ENCODE measurements around the gene LRRC41. TPM values are rescaled to one million over a fixed set of nuclear protein-coding genes. Genes with fewer than 3 reads are reported as not detected.

LRRC41 gene
- total RNA-seq, 2 experiments from 2014 or later = 28.0 to 29.8 TPM

DNA sequence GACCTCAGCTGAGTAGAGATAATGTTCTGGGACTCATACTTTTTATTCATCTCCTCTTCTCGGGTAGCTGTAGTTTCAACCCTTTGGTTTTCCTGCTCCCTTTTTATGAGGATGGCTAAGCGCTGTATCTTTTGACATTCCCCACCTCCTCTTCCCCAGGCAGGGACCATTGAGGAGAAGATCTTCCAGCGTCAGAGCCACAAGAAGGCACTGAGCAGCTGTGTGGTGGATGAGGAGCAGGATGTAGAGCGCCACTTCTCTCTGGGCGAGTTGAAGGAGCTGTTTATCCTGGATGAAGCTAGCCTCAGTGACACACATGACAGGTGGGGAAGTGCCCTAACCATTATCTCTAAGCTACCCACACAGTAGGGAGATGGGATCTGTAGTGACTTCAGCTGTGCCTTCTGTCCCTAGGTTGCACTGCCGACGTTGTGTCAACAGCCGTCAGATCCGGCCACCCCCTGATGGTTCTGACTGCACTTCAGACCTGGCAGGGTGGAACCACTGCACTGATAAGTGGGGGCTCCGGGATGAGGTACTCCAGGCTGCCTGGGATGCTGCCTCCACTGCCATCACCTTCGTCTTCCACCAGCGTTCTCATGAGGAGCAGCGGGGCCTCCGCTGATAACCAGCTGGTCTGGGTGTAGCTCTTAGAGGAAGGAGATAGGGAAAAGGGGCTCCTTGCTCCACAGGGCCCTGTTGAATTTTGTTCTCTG, 25.6 kb downstream of the LRRC41 start:
- no peaks in the 10 kb centered on the region for H3K27me3 Mint-ChIP-seq (ENCODE audit: low read depth)
- H3K9me3 Mint-ChIP-seq = no peaks in the 10 kb centered on the region
- peaks cover 68% of the 10 kb centered on the region for H3K36me3 Mint-ChIP-seq (ENCODE audit: low read depth)
- no peak for DNase-seq
- no peak overlapping the region for H3K27ac Mint-ChIP-seq
- no peak overlapping the region for H3K4me3 Mint-ChIP-seq
- CTCF ChIA-PET = interaction anchor here (1.1 to 1.3 kb wide), 2 partner anchors 8 to 50 kb away, joined by 3 read pairs; no protein-coding TSS in a partner anchor
- no peaks in the 10 kb centered on the region for H3K4me1 Mint-ChIP-seq (ENCODE audit: low read depth)
- intact Hi-C loops (cut with micrococcal nuclease) = no loop called here

DNA sequence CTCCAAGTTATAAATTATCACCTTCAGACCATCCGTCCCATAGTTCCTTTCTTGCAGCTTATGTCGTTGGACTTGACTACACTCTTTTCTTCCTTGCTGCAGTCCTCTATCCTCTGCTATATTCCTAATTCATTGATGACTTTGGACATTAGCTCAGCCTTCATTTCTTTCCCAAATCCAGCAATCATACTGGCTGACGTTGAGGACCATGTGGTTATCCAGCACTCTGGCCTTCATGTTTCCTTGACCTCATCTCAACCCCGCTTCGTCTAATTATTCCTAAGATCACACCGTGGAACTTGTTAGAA, 28.4 kb downstream of the LRRC41 start:
- intact Hi-C loops (cut with micrococcal nuclease) = no loop called here
- no peaks in the 10 kb centered on the region for H3K27me3 Mint-ChIP-seq (ENCODE audit: low read depth)
- CTCF ChIA-PET = no interaction called here
- H3K4me3 Mint-ChIP-seq = no peak overlapping the region
- H3K27ac Mint-ChIP-seq = no peak overlapping the region
- no peak for DNase-seq
- peaks cover 75% of the 10 kb centered on the region for H3K36me3 Mint-ChIP-seq (ENCODE audit: low read depth)
- H3K9me3 Mint-ChIP-seq = no peaks in the 10 kb centered on the region
- H3K4me1 Mint-ChIP-seq (ENCODE audit: low read depth) = no peaks in the 10 kb centered on the region

DNA sequence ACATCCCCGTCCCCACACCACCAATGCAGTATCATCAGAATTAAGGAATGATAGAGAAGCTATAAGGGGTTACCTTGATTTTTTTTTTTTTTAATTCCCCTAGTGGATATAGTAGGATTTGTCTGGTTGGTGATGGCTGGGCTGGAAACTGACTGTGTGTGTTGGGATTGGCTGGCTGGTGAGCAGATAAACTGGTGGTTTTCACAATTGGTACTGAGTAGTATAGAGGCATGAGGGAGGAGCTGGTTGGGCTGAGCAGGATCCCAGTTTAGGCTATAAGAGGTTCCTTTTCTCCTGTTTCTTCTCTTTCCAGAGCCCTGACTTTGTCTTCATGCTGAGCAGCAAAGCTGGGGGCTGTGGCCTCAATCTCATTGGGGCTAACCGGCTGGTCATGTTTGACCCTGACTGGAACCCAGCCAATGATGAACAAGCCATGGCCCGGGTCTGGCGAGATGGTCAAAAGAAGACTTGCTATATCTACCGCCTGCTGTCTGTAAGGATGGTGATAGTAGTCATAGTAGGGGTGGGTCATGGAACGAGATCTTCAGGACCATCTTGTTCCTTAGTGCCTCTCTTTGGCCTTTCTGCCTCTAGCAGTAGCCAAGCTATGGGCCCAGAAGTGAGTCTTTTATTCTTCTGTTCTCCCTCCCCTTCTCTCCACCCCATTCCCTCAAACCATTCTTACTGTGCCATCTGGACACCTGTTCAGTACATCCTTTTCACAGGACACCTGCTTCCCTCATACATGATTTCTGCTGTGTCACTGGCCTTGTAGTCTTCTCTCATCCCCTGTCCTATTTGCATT, 29.0 kb downstream of the LRRC41 start:
- CTCF ChIA-PET = interaction anchor here (0.6 kb wide), 1 partner anchor 30 kb away, joined by 3 read pairs; no protein-coding TSS in a partner anchor
- Mint-ChIP-seq H3K36me3 (ENCODE audit: low read depth) (peaks cover 81% of the 10 kb centered on the region), H3K27ac (no peak overlapping the region), H3K4me1 (ENCODE audit: low read depth) (no peaks in the 10 kb centered on the region), H3K4me3 (no peak overlapping the region), H3K9me3 (no peaks in the 10 kb centered on the region), H3K27me3 (ENCODE audit: low read depth) (no peaks in the 10 kb centered on the region)
- no peak for DNase-seq
- intact Hi-C loops (cut with micrococcal nuclease) = no loop called here

DNA sequence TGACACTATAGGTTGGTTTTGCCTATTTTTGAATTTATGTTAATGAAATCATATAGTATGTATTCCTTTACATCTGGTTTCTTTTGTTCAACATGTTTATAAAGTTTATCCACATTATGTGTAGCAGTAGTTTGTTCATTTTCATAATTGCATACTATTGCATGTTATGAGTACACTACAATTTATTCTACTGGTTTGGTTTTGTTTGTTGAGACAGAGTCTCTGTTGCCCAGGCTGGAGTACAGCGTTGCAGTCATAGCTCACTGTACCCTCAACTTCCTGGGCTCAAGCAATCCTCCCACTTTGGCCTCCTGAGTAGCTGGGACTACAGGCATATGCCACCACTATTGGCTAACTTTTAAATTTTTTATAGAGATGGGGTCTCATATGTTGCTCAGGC, 34.8 kb downstream of the LRRC41 start:
- Mint-ChIP-seq H3K27ac (no peak overlapping the region), H3K27me3 (ENCODE audit: low read depth) (no peaks in the 10 kb centered on the region), H3K4me3 (no peak overlapping the region), H3K4me1 (ENCODE audit: low read depth) (no peaks in the 10 kb centered on the region), H3K9me3 (no peaks in the 10 kb centered on the region), H3K36me3 (ENCODE audit: low read depth) (peaks cover 90% of the 10 kb centered on the region)
- CTCF ChIA-PET = no interaction called here
- no peak for DNase-seq
- intact Hi-C loops (cut with micrococcal nuclease) = no loop called here

DNA sequence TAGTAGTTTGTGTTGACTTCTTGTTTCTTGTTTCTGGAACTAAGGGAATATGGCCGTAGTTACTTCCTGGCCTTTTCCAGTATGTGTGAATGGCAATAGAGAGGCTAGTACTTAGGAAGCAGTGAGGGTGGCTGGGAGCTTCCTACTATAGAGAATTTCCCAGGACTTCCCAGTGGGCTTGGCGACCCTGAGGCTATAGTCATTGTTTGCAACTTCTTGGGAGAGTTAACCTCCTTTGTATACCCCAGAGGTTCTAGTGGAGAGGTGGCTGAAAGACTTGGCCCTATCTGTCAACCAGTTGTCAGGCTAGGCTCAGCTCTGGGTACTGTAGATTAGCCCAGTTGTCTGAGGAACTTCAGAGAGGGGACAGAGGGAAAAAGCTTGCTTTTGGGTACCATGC, 40.3 kb downstream of the LRRC41 start:
- Mint-ChIP-seq H3K4me1 (ENCODE audit: low read depth) (no peaks in the 10 kb centered on the region), H3K36me3 (ENCODE audit: low read depth) (peaks cover 87% of the 10 kb centered on the region), H3K4me3 (no peak overlapping the region), H3K9me3 (no peaks in the 10 kb centered on the region), H3K27ac (no peak overlapping the region), H3K27me3 (ENCODE audit: low read depth) (no peaks in the 10 kb centered on the region)
- intact Hi-C loops (cut with micrococcal nuclease) = no loop called here
- CTCF ChIA-PET = interaction anchor here (0.7 kb wide), 1 partner anchor 41 kb away, joined by 3 read pairs; no protein-coding TSS in a partner anchor
- DNase-seq = no peak

DNA sequence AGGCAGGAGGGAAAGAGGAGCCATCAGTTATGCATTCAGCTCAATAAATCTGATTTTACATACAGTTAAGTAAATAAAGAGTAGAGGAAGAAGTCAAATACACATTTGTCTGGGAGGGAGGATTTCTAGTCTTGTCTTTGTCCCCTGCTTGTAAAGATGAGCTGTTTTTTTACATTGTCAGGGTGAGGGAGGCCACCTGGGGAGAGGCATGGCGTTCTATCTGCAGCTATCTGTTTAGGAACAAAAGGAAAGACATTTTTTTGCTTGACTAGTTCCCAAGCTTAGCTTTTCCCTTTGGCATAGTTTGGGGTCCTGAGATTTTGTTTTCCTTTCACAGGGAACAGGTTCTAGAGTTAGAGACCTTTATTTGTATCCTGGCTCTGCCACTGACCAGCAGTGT, 40.9 kb downstream of the LRRC41 start:
- Mint-ChIP-seq H3K4me3 (no peak overlapping the region), H3K27ac (no peak overlapping the region), H3K27me3 (ENCODE audit: low read depth) (no peaks in the 10 kb centered on the region), H3K4me1 (ENCODE audit: low read depth) (no peaks in the 10 kb centered on the region), H3K9me3 (no peaks in the 10 kb centered on the region), H3K36me3 (ENCODE audit: low read depth) (peaks cover 83% of the 10 kb centered on the region)
- no peak for DNase-seq
- intact Hi-C loops (cut with micrococcal nuclease) = no loop called here
- CTCF ChIA-PET = interaction anchor here (0.7 kb wide), 1 partner anchor 42 kb away, joined by 3 read pairs; no protein-coding TSS in a partner anchor

DNA sequence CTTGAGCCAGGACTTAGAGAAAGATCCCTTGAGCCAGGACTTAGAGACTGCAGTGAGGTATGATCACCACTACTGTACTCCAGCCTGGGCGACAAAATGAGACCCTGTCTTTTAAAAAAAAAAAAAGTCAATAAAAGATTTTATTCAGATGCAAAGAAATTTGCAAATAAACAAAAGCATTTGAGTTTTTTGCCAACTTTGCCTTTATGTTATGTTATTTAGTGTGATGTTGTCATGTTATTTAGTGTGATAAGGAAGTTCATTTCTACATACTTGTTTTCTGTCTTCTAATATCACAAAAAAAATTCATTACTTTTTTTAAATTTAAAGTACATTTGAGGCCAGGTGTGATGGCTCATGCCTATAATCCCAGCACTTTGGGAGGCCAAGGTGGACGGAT, 46.9 kb downstream of the LRRC41 start:
- no peaks in the 10 kb centered on the region for H3K9me3 Mint-ChIP-seq
- intact Hi-C loops (cut with micrococcal nuclease) = no loop called here
- no peak overlapping the region for H3K4me3 Mint-ChIP-seq
- H3K27ac Mint-ChIP-seq = no peak overlapping the region
- CTCF ChIA-PET = no interaction called here
- H3K4me1 Mint-ChIP-seq (ENCODE audit: low read depth) = peaks cover 7% of the 10 kb centered on the region
- H3K27me3 Mint-ChIP-seq (ENCODE audit: low read depth) = no peaks in the 10 kb centered on the region
- no peak for DNase-seq
- peaks cover 71% of the 10 kb centered on the region for H3K36me3 Mint-ChIP-seq (ENCODE audit: low read depth)

DNA sequence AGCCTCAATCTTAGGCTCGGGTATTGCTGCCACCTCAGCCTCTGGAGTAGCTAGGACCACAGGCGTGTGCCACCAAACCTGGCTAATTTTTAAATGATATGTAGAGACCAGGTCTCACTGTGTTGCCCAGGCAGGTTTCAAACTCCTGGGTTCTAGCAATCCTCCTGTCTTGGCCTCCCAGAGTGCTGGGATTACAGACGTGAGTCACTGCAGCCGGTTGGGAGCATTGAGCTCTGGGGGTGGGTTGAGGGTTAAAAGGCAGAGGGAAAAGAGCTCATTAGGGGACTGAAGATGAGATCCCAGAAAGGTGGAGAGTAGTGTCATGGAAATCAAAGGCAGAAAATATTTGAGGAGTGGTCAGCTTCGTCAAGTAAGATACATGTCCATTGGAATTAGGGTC, 48.7 kb downstream of the LRRC41 start:
- Mint-ChIP-seq H3K27me3 (ENCODE audit: low read depth) (no peaks in the 10 kb centered on the region), H3K9me3 (no peaks in the 10 kb centered on the region), H3K4me3 (no peak overlapping the region), H3K36me3 (ENCODE audit: low read depth) (peaks cover 68% of the 10 kb centered on the region), H3K4me1 (ENCODE audit: low read depth) (peaks cover 8% of the 10 kb centered on the region), H3K27ac (no peak overlapping the region)
- CTCF ChIA-PET = interaction anchor here (1.3 kb wide), 1 partner anchor 31 kb away, joined by 5 read pairs; no protein-coding TSS in a partner anchor
- intact Hi-C loops (cut with micrococcal nuclease) = no loop called here
- no peak for DNase-seq

DNA sequence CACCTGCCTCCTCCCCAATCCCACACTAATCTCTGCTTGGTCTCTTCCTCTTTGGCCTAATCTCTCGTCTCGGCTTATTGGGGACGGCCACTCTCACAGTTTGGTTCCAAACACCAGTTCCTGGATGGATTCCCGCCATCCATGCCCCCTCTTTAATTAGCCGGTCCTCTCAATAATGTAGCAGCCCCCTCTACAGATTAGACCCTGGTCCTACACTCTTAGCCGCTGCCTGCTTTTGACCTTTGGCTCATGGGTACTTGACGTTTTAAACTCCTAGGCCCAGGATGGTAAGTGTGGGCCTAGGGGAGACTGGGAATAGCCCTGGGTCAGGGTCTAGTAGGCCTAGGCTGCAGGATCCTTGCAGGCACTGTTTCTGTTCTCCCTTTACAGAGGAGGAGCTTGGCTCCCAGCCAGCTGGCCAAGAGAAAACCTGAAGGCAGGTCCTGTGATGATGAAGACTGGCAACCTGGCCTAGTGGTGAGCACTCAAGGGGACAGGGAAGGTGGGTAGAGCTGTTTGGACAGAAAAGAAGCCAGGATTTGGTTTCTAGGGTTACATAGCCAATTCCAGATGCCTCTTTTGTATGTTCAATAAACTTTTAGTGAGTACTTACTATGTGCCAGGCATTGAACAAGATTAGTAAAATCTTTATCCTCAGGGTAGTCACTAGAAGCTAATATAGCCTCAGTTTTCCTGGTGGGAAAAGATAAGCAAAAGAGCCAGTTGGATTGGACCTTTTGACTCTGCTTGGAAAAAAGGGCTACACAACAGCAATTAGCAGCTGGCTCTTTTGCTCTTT, 55.1 kb downstream of the LRRC41 start:
- Mint-ChIP-seq H3K4me3 (peak overlapping the region; percentile 99), H3K9me3 (no peaks in the 10 kb centered on the region), H3K27ac (peak overlapping the region; percentile 92), H3K27me3 (ENCODE audit: low read depth) (no peaks in the 10 kb centered on the region), H3K36me3 (ENCODE audit: low read depth) (peaks cover 48% of the 10 kb centered on the region), H3K4me1 (ENCODE audit: low read depth) (peaks cover 23% of the 10 kb centered on the region)
- DNase-seq = peak; percentile 65
- CTCF ChIA-PET = interaction anchor here (0.9 to 1.0 kb wide), 2 partner anchors 43 to 67 kb away, joined by 3 read pairs; no protein-coding TSS in a partner anchor
- intact Hi-C loops (cut with micrococcal nuclease) = loop anchor here (1.0 to 10.0 kb wide), 4 partner anchors 39 to 724 kb away; partner anchors contain the start of genes IPP, NSUN4 and PRDX1

DNA sequence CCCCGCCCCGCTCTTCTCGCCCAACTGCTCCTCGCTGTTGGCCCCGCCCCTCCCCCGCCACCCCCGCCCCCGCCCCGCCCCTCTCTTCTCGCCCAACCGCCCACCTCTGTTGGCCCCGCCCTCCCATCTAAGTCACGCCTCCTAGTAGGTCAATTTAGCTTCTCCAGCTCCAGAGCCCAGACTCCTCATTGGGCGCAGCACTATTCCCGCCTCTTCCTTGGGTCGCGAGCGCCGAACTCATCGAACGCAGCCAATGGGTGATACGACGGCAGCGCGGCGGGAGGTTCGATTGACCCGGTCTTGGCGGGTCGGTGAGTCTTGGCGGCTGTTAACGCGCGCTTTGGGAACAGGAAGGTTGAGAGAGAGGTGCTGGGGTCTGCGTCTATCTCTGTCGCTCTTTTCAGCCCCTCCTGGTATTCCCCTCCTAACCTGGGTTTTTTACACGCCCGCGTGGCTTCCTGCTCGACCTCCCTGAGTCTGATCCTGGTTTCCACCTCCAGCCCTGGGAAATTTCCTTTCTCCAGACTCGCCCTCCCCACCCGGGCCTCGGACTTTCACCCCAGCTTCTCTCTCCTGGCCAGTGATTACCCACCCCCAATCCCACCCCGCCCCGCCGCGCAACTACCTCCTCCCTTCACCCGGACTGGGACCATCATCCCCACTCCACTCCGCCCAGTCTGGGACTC, 55.8 kb downstream of the LRRC41 start, which contains the start of gene RAD54L:
RAD54L (plus strand) TSS at position 328 of the 686 bp plus-strand sequence. CDS start 643 bp downstream, outside the sequence.
- CTCF ChIA-PET = interaction anchor here (0.6 to 1.8 kb wide), 6 partner anchors 24 to 1211 kb away, joined by 3 to 12 read pairs (median 3); partner anchors contain the start of genes LRRC41 and UQCRH
- intact Hi-C loops (cut with micrococcal nuclease) = loop anchor here (1.0 to 10.0 kb wide), 9 partner anchors 40 to 909 kb away; partner anchors contain the start of genes GPBP1L1, IPP, NASP and NSUN4
- peak within 1 kb of the TSS; percentile 99 for H3K4me3 Mint-ChIP-seq
- H3K9me3 Mint-ChIP-seq = no peaks in the 10 kb centered on the region
- H3K36me3 Mint-ChIP-seq (ENCODE audit: low read depth) = peaks cover 40% of the 10 kb centered on the region
- H3K27ac Mint-ChIP-seq = peak within 1 kb of the TSS; percentile 92
- no peaks in the 10 kb centered on the region for H3K27me3 Mint-ChIP-seq (ENCODE audit: low read depth)
- DNase-seq = peak; percentile 99
- H3K4me1 Mint-ChIP-seq (ENCODE audit: low read depth) = peaks cover 23% of the 10 kb centered on the region
